CD4-positive, alpha-beta T cell treated with Interleukin-10 for 1 hour (primary cell): ENCODE results near the gene PLEKHA3.
A peak's percentile ranks its signal among the peaks of the same experiment; 100 is the strongest.
"Not testable (repeated sequence)": the region's sequence is repeated elsewhere in the genome, so short reads cannot be mapped to it uniquely, and the experiment has no call there.

Experiments
- DNase-seq: peaks from one replicate; pipeline ENCODE4 v3.0.0-alpha.2; 2020

PLEKHA3 gene

DNA sequence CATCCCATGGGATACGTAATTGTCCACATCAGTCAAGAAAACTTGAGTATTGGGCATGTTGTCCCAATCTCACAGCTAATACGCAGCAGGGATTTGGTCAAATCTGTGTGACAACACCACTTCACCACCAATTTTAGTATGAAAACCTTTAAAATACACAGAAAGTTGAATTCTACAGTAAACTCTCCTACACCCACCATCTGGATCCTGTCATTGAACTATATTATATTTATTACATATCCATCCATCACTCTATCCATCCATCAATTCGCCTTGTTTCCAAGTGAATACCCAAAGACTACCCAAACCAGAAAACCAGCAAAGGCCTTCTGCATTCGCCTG lies 1.0 kb upstream of the PLEKHA3 start:
- peak; percentile 12 for DNase-seq

GRCh38 chr2:178479758-178480226 lies 465 bp upstream of the PLEKHA3 start:
- DNase-seq, result no peak

- no peak for DNase-seq
Measured at GRCh38 chr2:178482437-178482836, 2.2 kb downstream of the PLEKHA3 start.

GRCh38 chr2:178484245-178485041 lies 4.2 kb downstream of the PLEKHA3 start:
- DNase-seq, result no peak

GRCh38 chr2:178485356-178485755 lies 5.1 kb downstream of the PLEKHA3 start:
- no peak for DNase-seq

DNA sequence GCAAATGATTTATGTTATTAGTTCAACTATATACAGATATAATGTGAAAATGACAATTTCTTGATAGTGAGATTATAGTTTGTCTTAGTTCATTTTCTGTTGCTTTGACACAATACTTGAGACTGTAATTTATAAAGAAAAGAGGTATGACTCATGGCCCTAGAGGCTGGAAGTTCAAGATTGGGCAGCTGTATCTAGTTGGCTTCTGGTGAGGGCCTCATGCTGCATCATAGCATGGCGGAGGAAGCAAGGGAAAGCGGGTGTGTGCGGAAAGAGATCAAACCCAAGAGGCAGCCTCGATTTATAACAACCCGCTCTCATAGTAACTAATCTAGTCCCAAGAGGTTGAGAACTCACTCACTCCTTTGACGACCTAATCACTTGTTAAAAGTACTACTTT lies 11.4 kb downstream of the PLEKHA3 start:
- no peak for DNase-seq

GRCh38 chr2:178496049-178496448 lies 15.8 kb downstream of the PLEKHA3 start:
- DNase-seq, result no peak

DNA sequence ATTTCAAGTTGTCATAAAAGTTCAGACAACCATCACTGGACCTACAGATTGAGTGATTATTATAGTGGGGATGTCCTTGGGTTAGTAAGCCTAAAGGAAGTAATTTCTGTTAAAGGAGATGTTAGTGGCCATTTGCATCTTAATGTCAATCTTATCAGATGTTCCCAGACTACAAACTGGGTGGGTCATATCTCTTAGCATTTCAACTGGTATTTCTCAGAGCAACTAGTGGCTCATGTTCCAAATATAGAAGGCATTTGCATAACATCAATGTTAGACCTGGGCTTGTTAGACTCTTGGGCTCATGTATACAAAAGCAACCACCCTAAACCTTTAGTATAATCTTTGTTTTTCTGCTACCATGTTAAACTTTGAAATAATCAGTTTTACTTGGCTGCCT lies 17.9 kb downstream of the PLEKHA3 start:
- no peak for DNase-seq

DNA sequence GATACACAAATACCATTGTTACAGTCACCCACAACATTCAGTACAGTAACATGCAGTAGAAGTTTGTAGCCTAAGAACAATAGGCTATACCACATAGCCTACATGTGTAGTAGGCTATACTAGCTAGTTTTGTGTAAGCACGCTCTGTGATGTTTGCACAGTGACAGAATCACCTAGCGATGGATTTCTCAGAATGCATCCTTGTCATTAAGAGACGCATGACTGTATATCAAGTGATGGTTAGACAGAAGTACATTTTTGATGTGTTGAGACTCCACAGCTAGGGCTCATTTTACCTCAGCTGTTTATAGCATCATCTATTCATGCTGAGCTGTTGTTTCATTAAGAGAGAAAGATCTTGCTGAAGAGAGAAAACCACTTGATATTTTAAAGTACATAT lies 19.4 kb downstream of the PLEKHA3 start:
- DNase-seq, result no peak

DNA sequence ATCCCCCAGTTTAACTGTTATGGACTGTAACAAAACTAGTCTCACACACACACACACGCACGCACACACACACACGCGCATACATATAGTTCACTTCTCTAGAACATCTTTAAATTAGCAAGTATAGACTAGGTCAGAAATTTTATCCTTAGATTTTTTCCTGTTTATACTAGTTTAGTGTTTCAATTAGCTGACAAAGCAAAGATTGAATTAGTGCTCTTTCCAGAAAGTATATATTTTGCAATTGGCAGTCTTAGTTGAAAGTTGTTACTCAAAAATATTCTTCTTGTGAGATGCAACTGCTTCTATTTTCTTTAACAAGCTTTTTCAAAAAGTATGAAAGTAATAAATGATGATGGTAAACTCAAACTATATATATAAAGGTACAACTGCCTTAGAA lies 22.5 kb downstream of the PLEKHA3 start:
- DNase-seq, result no peak

GRCh38 chr2:178506101-178506500 lies 25.8 kb downstream of the PLEKHA3 start:
- DNase-seq, result no peak

GRCh38 chr2:178506524-178506923 lies 26.3 kb downstream of the PLEKHA3 start:
- DNase-seq, result no peak

DNA sequence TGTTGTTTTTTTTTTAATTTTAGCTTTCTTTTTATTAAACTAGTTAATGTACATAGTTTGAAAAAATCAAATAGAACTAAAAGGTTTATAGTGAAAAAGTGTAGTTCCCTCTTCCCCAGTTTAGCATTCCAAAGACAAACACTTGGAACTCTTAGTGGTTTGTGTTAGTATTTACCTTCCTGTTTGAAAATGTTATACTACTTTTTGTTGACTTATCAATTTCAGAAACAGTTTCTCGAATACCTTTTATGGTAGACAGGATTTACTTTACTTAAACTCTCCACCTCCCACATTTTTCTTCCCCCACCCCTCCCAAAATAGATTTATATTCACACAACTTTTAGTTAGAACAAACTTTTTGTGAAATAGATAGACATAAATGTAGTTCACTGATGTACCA lies 26.7 kb downstream of the PLEKHA3 start:
- no peak for DNase-seq

- no peak for DNase-seq
Measured at GRCh38 chr2:178508646-178509045, 28.4 kb downstream of the PLEKHA3 start.

DNA sequence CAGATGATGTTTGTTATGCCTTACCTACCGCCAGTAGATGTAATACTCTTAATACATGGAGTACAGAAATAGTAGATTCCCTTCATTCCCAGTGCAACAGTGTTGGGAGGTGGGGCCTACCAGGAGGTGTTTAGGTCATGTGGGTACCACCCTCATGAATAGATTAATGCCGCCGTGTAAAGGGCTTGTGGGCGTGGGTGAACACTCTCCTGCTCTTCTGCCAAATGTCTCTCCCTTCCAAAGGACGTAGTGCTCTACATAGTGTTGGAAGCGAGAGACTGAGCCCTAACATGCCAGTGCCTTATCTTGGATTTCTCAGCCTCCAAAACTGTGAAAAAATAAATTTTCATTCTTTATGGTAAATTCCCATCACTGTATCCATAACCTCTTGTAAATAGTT lies 30.1 kb downstream of the PLEKHA3 start:
- DNase-seq, result no peak

- DNase-seq, result no peak
Measured at GRCh38 chr2:178512484-178512883, 32.2 kb downstream of the PLEKHA3 start.

DNA sequence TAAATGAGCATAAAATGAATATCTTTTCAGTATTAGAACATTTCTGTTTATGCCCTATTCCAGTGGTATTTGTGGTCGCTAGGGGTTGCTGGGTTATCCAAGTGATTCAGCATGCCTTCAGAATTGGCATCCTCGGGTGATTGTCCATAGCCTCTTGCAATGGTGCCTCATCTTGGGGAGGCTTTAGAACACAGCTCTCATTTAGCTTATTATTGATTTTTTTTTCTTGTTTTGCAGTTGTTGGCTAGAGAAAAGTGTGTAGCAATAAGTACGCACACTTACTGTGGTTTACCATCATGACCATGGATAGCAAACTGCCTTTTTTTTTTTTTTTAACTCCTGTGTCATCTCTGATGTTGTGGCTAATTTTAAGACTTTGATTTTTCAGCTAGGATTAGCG lies 33.6 kb downstream of the PLEKHA3 start:
- DNase-seq, result no peak

- DNase-seq, result peak; percentile 9
Measured at GRCh38 chr2:178514664-178515063, 34.4 kb downstream of the PLEKHA3 start.

DNA sequence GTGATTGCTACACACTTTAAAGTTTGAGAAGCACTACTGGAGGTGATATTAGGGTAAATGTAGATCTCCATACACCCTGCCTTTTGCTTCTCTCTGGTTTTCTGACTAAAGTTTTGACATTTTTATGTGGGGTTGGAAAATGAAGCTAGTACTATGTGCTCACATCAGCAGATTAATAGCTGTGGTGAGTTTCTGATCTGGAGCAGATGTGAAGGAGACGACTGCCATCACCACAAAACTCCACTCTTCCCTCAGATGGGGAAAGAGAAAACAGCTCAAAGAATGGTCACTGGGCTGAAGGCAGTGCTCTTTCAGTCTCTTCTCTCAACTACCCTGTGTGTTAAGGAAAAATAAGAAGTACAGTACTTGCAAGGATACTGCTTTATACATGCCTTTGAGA lies 37.2 kb downstream of the PLEKHA3 start:
- DNase-seq, result no peak

GRCh38 chr2:178521304-178522150 lies 41.3 kb downstream of the PLEKHA3 start:
- no peak for DNase-seq

DNA sequence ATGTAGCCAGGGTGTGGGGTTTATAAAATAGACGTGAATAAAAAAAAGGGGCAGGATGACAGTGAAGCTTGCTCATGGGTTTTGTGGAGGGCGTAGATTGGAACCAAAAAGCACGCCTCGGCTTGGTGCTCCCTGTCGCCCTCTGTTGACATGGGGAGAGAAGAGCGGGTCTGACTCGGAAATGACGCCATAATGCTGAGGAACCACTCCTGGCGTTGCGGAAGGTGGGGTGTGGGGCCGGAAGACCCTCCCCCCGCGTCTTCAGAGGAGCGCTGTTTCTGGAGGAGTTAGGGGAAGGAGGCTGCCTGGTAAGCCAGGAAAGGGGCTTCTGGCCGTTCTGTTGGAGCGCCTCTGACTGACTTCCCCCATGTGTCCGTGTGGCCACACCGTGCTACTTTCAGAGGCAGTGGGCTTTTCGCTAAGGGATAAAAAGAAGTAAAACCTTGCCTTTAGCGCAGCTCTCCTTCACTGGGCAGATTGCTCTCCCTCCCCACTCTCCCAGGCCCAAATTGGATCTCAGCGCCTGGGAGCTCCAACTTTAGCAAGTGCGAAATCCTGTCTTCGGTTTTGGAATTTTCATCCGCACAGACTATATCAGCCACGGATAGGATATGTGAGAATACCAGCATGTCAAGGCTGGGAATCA lies 42.8 kb downstream of the PLEKHA3 start:
- DNase-seq, result peak; percentile 87

DNA sequence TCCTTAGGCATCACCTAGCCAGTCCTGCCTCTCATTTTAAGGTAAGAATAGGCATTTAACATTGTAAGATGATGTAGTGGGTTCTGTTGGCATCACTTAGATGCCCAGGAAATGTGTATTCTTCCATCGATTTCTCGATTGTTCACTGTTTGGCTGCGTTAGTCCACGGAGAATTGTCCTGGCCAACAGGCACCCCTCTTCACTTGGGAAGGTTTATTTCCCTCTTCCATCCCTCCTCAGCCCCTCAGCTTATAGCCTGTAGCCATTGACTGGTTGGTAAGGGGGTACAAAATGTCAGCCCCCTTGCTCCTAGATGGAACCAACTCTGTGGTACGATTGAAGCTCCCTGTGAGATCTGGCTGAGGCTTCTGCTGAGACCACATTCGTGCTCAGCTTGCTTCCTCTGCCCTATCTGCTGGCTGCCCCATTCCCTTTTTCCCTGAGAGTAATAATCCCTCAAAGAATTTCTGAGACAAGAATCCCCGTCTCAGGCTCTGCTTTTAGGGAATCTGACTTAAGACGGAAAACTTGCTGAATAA lies 43.4 kb downstream of the PLEKHA3 start:
- peak; percentile 7 for DNase-seq

GRCh38 chr2:178525010-178525409 lies 44.8 kb downstream of the PLEKHA3 start:
- not testable (repeated sequence) for DNase-seq
